Natural killer cell (primary cell): Measurements from ENCODE around the gene PECR. TPM values are rescaled to one million over a fixed set of nuclear protein-coding genes. Genes with fewer than 3 reads are reported as not detected.
"Not testable (repeated sequence)": the region's sequence is repeated elsewhere in the genome, so short reads cannot be mapped to it uniquely, and the experiment has no call there.

Experiments used
- ATAC-seq, 3 donors: fragments of 150-1000 bp in 2 of 3; fragments of 200-7000 bp in 1 of 3; cut with Tn5 transposase; 1 replicate in 1 of 3; 2 replicates in 2 of 3; pipeline ENCODE4 v1.10.0; 2021; ENCODE audit warnings: mild to moderate bottlenecking in 2 of 3, moderate library complexity in 2 of 3
- DNase-seq, 2 donors: peaks; one replicate each; pipeline versions ENCODE4 v3.0.0 to v3.0.0-alpha.2; 2013 to 2021; ENCODE audit warnings: mixed read lengths in 1 of 2
- H3K27ac ChIP-seq: one replicate; pipeline ENCODE4 v1.5.1; 2013; ENCODE audit warnings: mild to moderate bottlenecking, low read length
- H3K27me3 ChIP-seq: one replicate; pipeline ENCODE4 v1.6.1; 2013; ENCODE audit warnings: low read length; ENCODE audit not compliant: control insufficient read depth, insufficient read depth
- H3K36me3 ChIP-seq: one replicate; pipeline ENCODE4 v1.6.1; 2013; ENCODE audit warnings: low read length; ENCODE audit not compliant: control insufficient read depth, insufficient read depth
- H3K4me1 ChIP-seq: one replicate; pipeline ENCODE4 v1.6.1; 2013; ENCODE audit warnings: low read length; ENCODE audit not compliant: control insufficient read depth, insufficient read depth
- H3K4me3 ChIP-seq: one replicate; pipeline ENCODE4 v1.5.1; 2013; ENCODE audit warnings: low read length
- H3K9me3 ChIP-seq: one replicate; pipeline ENCODE4 v1.6.1; 2013; ENCODE audit warnings: low read length; ENCODE audit not compliant: control insufficient read depth, insufficient read depth
- H3K27ac Mint-ChIP-seq, 2 donors: one replicate each; pipeline ENCODE4 v1.8.0; 2022; ENCODE audit warnings: mild to moderate bottlenecking in 2 of 2, mixed read lengths in 2 of 2, moderate library complexity in 1 of 2
- H3K27me3 Mint-ChIP-seq, 2 donors: one replicate each; pipeline ENCODE4 v1.8.0; 2022; ENCODE audit warnings: low read depth in 2 of 2, mixed read lengths in 2 of 2
- H3K36me3 Mint-ChIP-seq: one replicate; pipeline ENCODE4 v1.8.0; 2022; ENCODE audit warnings: mixed read lengths
- H3K4me1 Mint-ChIP-seq, 2 donors: one replicate each; pipeline ENCODE4 v1.8.0; 2022; ENCODE audit warnings: mixed read lengths in 2 of 2
- H3K4me3 Mint-ChIP-seq: one replicate; pipeline ENCODE4 v1.8.0; 2022; ENCODE audit warnings: mild to moderate bottlenecking, moderate library complexity, mixed read lengths
- H3K9me3 Mint-ChIP-seq, 2 donors: one replicate each; pipeline ENCODE4 v1.8.0; 2022; ENCODE audit warnings: mixed read lengths in 2 of 2
- WGBS: methylation state at CpG from one replicate; pipeline ENCODE4 v1.1.7; 2013; ENCODE audit warnings: missing lambda C conversion rate; ENCODE audit not compliant: insufficient coverage; 5-methylcytosine and 5-hydroxymethylcytosine counted together
- intact Hi-C: fragments of 100-400 bp; cut with micrococcal nuclease; formaldehyde crosslinking; loops from one replicate; pipeline ENCODE4 v1.14.2; 2022
- total RNA-seq, 4 donors: library from RNA; stranded (reverse); fragments of 120-200 nt in 1 of 4; gene quantifications; one replicate each; pipeline versions ENCODE4 v1.2.3 to v1.2.4, GENCODE V29; 2013 to 2022
- TF ChIP-seq, protein P1 (sequence below): fragments of 200-600 bp; IDR thresholded peaks from one replicate; pipeline ENCODE4 v1.8.0; 2022; ENCODE audit warnings: antibody characterized with exemption

Gene PECR
- total RNA-seq, 3 donors from 2014 or later (not counting 1 experiment from before 2014, with no cell fraction given) = 15.4 to 25.7 (median 17.5) TPM

DNA sequence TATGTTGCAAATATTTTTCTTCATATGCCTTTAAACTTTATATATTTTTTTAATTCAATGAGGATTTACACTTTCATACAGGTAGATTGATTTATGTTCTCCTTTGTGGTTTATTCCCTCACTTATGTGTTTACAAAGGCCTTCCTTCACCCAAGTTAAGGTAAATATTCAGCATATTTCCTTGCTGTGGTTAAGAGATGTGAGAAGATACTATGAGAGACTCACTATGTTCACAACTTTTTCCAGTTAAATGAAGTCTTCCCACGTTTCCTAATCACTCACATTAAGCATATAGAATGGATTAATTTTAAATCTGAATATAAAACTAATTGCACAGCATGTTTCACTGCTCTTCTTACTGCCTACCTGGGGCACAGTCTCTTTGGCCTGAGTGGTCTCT, 597 bp downstream of the PECR start:
- no peaks in the 10 kb centered on the region for H3K27me3 ChIP-seq
- Mint-ChIP-seq H3K9me3 (no peaks in the 10 kb centered on the region), H3K27me3 (no peaks in the 10 kb centered on the region), H3K4me3 (peak overlapping the region; percentile 99), H3K36me3 (no peaks in the 10 kb centered on the region), H3K4me1 (peaks cover 44% of the 10 kb centered on the region in 2 donors), H3K27ac (peak overlapping the region; percentile 85 to 87)
- H3K4me1 ChIP-seq = peaks cover 38% of the 10 kb centered on the region
- no peak for DNase-seq
- intact Hi-C loops = no loop called here
- no peak for ATAC-seq
- no peaks in the 10 kb centered on the region for H3K9me3 ChIP-seq
- peak overlapping the region; percentile 75 for H3K4me3 ChIP-seq
- H3K36me3 ChIP-seq = no peaks in the 10 kb centered on the region
- peak overlapping the region; percentile 57 for H3K27ac ChIP-seq
- no CpG with 5 or more reads among the region's 1 CpG for WGBS
- TF ChIP-seq, protein P1, sequence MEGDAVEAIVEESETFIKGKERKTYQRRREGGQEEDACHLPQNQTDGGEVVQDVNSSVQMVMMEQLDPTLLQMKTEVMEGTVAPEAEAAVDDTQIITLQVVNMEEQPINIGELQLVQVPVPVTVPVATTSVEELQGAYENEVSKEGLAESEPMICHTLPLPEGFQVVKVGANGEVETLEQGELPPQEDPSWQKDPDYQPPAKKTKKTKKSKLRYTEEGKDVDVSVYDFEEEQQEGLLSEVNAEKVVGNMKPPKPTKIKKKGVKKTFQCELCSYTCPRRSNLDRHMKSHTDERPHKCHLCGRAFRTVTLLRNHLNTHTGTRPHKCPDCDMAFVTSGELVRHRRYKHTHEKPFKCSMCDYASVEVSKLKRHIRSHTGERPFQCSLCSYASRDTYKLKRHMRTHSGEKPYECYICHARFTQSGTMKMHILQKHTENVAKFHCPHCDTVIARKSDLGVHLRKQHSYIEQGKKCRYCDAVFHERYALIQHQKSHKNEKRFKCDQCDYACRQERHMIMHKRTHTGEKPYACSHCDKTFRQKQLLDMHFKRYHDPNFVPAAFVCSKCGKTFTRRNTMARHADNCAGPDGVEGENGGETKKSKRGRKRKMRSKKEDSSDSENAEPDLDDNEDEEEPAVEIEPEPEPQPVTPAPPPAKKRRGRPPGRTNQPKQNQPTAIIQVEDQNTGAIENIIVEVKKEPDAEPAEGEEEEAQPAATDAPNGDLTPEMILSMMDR = no peak

- over 99% methylated on average over 9 of the region's 10 CpGs for WGBS
- H3K36me3 Mint-ChIP-seq, H3K4me3 ChIP-seq, H3K9me3 ChIP-seq, DNase-seq, H3K36me3 ChIP-seq, H3K27me3 ChIP-seq, intact Hi-C loops, ATAC-seq, H3K27me3 Mint-ChIP-seq, H3K27ac Mint-ChIP-seq, H3K27ac ChIP-seq, H3K9me3 Mint-ChIP-seq: not testable (repeated sequence)
- Mint-ChIP-seq H3K4me3 (peak overlapping the region; percentile 71), H3K4me1 (peaks cover 44% of the 10 kb centered on the region in 2 donors)
- H3K4me1 ChIP-seq = peaks cover 33% of the 10 kb centered on the region
Measured at GRCh38 chr2:216080048-216080447, 1.6 kb downstream of the PECR start.

GRCh38 chr2:216078776-216079175, 2.8 kb downstream of the PECR start:
- no peaks in the 10 kb centered on the region for H3K9me3 Mint-ChIP-seq
- H3K4me1 ChIP-seq = peaks cover 22% of the 10 kb centered on the region
- no peak overlapping the region for H3K4me3 ChIP-seq
- H3K27ac ChIP-seq = no peak overlapping the region
- ATAC-seq (no peak), DNase-seq (no peak)
- intact Hi-C loops = no loop called here
- no peaks in the 10 kb centered on the region for H3K27me3 Mint-ChIP-seq
- H3K4me3 Mint-ChIP-seq = no peak overlapping the region
- no peak overlapping the region for H3K27ac Mint-ChIP-seq
- TF ChIP-seq, protein P1 = no peak
- no peaks in the 10 kb centered on the region for H3K9me3 ChIP-seq
- WGBS = 100% methylated on average over 1 of the region's 1 CpG
- H3K4me1 Mint-ChIP-seq = peaks cover 43 to 44% of the 10 kb centered on the region in 2 donors
- H3K27me3 ChIP-seq = no peaks in the 10 kb centered on the region
- H3K36me3 ChIP-seq = peaks cover 8% of the 10 kb centered on the region
- no peaks in the 10 kb centered on the region for H3K36me3 Mint-ChIP-seq

DNA sequence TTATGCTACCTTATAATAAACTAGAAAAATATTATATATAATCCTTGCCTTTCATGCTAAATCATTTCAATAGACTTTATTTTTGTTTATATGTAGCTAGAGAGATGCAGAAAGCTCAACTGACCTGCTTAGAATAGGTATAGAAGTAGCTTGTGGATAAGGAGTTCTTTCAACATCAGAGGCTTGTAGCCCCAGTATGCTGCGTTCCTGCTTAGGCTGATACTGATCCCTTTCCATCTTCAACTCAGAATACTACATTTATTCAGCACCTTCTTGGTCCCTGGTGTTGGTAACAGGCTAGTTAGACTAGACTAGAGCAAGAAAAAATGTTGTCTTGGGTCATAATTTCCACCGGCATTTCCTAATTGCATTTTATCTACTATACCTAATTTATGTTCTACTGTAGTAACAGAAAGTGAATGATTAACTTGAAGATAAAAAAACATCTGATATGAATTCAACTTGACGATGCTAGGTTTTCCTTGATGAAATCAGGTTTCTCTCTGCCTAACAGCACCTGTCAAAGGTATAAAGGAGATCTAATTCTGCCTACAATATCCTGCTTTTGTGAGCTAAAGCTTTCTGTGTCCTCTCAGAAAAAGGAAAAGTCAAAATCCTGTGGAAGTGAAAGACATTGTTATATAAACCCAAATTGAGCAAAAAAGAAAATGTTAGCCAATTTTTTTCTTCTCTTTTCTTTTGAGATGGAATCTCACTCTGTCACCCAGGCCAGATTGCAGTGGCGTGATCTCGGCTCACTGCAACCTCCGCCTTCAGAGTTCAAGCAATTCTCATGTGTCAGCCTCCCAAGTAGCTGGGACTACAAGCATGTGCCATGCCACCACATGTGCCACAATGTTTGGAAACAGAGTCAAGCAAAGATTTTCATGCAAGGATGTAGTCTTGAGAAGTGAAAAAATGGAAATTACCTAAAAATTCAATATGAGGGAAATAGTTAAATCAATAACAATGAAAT, 5.8 kb downstream of the PECR start:
- DNase-seq (no peak), ATAC-seq (no peak)
- Histone ChIP-seq H3K36me3 (peaks cover 15% of the 10 kb centered on the region), H3K27me3 (no peaks in the 10 kb centered on the region), H3K27ac (no peak overlapping the region), H3K4me3 (no peak overlapping the region), H3K4me1 (peaks cover 2% of the 10 kb centered on the region), H3K9me3 (no peaks in the 10 kb centered on the region)
- H3K4me1 Mint-ChIP-seq = peaks cover 14 to 31% of the 10 kb centered on the region in 2 donors
- H3K4me3 Mint-ChIP-seq = no peak overlapping the region
- no peaks in the 10 kb centered on the region for H3K27me3 Mint-ChIP-seq
- intact Hi-C loops = no loop called here
- TF ChIP-seq, protein P1 = no peak
- no peak overlapping the region for H3K27ac Mint-ChIP-seq
- no peaks in the 10 kb centered on the region for H3K9me3 Mint-ChIP-seq
- no peaks in the 10 kb centered on the region for H3K36me3 Mint-ChIP-seq
- 95% methylated on average over 4 of the region's 6 CpGs for WGBS
